ENCODE measurements around the gene KIAA0513.

KIAA0513 gene

DNA sequence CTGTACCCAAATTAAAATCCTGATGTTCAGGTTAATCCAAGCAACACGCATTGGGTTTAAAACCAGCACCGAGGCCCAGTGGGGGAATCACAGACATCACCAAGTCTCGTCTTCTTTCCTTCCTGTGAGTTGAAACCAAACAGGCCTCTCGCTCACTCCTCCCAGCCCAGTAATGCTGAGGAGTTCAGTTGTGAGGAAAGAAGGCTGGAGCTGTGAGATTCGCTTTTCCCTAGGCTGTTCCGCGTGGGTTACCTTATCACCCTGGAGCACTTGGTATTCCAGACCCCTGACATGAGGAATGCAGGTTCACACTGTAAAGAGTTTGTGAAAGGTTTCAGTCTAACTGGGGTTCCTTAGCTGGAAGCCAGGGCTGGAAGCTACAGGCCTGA, 63.9 kb downstream of the KIAA0513 start:
- no peak for DNase-seq

- DNase-seq, result no peak
These were observed 64.7 kb downstream of the KIAA0513 start for GRCh38 chr16:85092309-85092708.

DNA sequence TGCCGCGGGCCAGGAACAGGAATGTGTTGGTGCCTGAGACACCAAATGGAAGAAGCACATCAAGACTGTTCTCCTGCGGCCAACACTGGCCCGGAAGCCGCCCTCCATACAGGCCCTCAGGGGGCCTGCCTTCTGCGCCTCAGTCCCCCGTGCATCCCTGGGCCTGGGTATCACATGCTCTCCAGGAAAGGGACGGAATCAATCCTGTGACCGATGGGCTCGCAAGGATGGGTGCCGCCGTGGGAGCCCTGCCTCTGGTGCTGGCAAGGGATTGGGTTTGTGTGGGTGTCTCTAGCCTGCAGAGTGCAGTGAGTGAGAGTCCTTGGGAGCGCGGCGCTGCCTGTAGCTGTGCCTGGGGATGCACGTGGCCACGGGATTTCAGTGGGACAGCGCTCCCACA, 65.3 kb downstream of the KIAA0513 start:
- DNase-seq, result no peak

GRCh38 chr16:85093705-85094104, 66.1 kb downstream of the KIAA0513 start:
- no peak for DNase-seq

DNA sequence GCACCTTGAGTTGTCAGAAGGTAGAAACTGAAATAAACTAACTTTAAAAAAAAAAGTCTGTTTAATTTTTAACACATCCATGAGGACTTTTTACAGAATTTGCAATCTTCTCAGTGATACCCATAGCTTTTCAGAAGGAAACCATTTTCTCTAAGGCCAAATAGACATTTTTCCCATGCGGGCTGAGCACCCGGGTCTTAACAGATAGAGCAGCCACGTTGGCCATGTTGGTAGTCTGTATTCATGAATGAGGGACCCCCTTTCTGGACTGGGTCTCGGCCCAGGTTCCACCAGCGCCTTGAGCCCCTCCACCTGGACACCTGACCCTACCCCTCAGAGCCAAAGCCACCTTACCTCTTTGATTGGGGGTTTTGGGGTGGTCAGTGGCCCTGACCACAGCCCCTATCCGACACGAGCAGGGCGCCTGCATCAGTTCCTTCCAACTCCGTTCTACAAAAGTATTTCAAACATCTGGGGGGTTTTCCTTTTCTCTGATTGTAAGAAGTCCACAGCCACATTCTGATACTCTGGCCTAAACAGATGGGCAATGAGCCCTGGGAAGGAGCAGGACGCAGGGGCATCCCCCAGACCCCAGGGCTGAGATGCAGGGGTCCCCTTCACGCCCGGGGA, 66.7 kb downstream of the KIAA0513 start:
- no peak for DNase-seq

DNA sequence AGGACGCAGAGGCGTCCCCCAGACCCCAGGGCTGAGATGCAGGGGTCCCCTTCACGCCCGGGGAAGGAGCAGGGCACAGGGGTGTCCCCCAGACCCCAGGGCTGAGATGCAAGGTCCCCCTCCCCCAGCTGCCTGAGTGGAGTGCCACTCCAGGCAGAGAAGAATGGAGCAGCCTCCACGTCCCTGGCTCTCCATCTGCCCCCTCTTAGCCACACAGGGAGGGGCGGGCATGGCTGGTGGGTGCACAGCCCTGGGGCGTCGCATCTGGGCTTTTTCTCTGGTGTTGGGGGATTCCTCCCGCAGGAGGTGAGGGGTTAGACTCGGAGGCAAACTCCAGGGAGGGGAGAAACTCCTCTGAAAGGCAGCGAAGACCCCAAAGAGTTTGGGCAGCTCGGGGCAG, 67.2 kb downstream of the KIAA0513 start:
- DNase-seq, result no peak

DNA sequence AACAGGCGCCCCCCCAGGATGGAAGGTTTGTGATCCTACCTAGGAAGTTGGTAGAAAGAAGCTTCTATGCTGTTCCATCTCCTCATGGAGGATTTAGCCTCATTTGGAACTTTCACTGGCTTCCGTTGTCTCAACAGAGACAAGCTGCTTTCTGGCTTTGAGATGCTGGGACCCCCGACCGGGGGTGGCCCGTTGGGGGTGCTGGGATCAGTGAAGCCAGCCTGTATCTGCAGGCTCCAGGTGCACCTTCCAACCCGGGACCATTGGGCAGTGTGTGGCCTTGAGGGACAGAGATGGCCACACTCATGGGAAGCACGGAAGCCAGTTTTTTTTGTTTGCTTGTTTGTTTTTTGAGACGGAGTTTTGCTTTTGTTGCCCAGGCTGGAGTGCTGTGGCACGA, 69.3 kb downstream of the KIAA0513 start:
- DNase-seq, result no peak

DNA sequence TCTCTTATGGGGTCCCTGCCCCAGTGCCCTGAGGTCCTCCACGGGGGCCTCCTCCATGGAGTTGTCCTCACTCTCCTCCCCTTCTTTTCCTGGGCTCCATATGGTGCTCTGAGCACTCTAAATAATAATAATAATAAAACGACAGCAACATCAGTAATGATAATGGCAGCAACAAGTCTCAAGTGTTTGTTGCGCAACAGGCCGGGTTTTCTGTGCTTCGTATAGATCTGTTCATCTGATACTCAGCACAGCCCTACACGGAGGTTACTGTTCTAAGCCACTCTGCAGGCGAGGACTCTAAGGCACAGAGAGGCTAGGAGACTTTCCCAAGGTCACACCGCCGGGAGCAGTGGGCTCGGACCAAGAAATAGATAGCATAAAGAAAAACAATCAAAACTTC, 71.0 kb downstream of the KIAA0513 start:
- no peak for DNase-seq

DNA sequence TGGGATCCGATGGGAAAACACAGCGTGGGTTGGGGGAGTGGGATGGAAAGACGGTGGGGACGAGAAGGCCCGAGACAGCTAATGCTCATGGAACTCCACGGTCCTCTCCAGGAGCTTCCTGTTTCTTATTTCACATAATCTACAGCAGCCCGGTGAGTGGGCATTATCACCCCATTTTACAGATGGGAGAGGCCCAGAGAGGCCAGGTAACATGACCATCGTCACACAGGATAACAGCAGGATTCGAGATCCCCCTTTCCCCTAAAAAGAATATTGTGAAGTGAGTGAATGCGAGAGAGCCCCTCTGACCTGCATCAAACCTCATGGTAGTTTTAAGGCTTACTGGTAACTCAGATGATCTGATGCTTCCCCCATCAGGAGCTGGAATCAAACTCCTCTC, 72.7 kb downstream of the KIAA0513 start:
- no peak for DNase-seq

GRCh38 chr16:85101956-85102630, 74.5 kb downstream of the KIAA0513 start:
- no peak for DNase-seq

DNA sequence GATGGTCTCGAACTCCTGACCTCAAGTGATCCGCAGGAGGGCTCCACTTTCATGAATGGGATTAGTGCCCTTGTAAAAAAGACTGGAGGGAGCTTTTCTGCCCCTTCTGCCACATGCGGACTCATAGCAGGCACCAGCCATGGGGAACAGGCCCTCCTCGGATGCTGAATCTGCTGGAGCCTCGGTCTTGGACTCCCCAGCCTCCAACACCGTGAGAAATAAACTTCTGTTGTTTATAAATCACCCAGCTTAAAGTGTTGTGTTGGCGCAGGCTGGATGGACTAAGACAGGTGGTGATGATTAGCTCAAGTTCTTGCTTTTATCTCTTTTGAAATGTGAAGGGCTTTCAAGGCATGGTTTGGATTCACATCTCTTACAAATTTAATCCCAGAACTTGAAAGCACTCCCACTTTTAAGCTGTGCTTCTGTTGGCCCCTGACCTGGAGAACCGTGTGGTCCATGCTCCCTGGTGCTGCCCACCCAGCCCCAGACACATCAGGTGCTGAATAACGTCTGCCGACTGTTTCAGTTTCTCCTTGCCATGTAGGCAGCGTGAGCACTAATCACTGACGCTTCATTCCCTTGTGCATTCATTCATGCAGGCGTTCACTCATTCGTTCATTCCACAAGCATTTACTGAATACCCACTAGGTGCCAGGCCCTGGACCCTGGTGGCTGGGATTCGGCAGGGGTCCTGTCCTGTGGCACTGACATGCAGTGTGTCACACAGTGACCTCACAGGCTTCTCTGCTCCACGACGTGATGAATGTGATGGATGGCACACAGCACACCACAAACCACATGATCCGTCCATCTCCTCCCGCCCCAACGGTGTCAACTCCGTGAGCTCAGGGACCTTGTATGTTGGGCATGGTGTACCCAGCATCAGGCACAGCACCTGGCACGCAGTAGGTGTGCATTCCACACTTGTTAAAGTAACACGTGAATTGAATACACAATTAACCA, 75.8 kb downstream of the KIAA0513 start:
- DNase-seq, result no peak

DNA sequence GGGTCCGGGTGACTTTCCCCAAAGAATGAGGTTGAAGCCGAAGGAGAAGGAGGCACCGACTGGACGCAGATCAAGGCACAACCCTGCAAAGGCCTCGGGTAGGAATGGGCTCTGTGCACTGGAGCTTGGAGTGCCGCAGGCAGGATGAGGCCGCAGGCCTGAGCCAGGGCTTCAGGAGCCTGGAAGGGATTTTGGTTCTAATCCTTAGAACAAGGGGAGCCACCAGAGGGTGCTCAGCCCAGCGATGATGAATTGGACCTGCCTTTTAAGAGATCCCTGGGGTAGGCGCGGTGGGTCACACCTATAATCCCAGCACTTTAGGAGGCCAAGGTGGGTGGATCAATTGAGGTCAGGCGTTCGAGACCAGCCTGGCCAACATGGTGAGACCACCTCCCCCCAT, 76.6 kb downstream of the KIAA0513 start:
- DNase-seq, result no peak

DNA sequence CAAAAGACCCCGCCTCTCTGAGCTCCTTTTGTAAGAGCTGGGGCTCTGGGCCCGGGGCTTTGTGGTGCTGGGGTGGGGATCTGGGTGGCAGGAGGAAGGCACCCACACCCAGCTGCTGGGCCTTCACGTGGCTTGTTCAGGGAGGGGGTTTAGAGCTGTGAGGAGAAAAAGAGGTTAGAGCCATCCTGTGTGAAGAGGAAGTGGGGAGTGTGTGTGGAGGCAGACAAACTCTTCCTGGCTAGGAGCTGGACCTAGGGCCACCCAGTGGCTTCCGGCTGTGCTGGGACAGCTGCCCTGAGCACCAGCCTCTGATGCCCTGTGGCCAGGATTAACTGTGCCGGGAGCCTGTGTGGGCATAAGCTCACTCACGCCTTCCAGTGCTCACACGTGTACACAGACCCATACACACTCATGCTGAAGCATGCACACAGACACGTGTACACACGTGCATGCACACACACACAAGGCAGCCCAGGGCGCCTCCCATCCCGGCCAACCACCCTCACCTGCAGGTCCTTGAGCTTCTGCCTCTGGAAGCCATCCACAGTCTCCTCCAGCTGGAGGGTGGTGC, 77.3 kb downstream of the KIAA0513 start:
- DNase-seq, result no peak

DNA sequence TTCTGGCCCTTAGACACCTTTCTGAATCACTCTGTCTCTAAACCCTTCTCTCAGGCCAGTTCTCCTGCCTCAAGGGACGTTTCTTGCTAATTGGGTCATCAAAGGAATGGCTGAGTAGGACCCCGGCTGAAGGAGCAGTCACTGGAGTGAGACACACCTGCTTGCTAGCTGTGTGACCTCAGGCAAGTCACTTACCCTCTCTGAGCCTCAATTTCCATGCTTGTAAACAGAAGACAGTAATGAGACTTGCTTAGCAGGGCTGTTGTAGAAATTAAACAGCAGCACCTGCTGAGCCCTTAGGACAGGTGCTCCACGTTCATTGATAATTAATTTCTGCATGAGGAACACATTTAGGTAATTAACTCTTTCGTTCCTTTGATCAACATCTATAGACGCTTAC, 77.9 kb downstream of the KIAA0513 start:
- DNase-seq, result peak; percentile 13

GRCh38 chr16:85107083-85107482, 79.5 kb downstream of the KIAA0513 start:
- DNase-seq, result no peak

DNA sequence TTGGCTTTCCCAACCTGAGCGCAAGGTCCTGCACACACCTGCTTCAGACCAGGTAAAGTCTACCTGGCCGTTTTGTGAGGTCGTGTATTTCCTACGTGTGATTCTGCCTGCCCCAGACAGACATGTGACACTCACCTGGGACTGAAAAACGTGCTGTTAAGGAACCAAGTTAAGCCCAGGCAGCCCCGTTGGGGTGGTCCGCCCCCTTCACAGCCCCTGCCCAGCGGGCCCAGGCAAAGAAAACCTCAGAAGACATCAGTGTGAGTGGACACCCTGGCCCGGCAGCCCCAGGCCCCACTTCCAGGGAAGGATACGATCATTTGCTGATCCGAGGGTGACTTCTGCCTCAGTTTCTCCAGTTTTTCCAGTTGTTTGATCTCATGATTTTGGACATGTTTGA, 79.9 kb downstream of the KIAA0513 start:
- DNase-seq, result no peak

DNA sequence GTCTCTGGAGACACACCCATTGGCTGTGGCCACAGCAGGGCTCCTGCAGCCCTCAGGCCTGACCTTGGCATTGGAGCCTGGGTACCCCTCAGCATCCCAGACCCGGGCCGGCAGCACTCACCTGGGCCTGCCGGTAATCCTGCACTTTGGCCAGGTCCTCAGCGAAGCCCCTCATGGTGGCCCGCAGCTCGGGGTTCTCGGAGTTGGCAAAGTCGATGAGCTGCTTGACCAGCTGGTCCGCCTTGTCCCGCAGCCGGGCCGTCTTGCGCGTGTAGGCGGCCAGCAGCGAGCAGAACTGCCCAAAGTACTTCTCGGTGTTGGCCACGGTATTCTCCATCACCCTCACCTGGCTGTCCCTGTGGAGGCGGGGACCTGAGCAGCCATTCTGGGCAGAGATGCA, 82.5 kb downstream of the KIAA0513 start:
- DNase-seq, result no peak

- DNase-seq, result no peak
These were observed 83.6 kb downstream of the KIAA0513 start for GRCh38 chr16:85111184-85111583.

GRCh38 chr16:85112364-85112763, 84.8 kb downstream of the KIAA0513 start, which contains the start of gene CIBAR2:
CIBAR2 (minus strand) TSS chr16:85112472; CDS start chr16:85112352, 120 bp downstream.
- peak; percentile 85 for DNase-seq

DNA sequence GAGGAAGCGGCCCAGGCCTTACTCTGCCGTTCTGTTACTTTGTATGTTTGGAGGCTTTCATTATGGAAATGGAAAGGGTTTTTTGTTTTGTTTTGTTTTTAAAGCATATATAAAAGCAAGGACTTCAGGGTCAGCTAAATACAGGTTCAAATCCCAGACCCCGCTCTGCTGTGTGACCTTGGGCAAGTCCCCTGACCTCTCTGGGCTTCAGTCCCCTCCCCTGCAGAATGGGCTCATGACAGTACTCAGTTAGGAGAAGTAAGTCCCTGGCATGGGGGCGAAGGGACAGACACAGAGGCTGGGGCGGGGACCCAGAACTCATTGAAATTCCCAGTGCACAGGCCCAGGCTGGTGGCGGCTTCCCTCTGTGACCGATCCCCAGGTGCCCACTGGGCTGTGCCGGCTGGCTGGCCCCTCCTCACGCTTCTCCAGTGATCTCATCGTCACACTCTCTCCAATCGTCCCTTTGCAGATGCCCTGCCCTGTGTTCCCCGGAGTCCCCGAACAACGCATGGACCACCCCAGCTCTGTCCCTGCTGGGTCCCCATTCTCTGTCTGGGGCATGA, 85.7 kb downstream of the KIAA0513 start:
- no peak for DNase-seq

DNA sequence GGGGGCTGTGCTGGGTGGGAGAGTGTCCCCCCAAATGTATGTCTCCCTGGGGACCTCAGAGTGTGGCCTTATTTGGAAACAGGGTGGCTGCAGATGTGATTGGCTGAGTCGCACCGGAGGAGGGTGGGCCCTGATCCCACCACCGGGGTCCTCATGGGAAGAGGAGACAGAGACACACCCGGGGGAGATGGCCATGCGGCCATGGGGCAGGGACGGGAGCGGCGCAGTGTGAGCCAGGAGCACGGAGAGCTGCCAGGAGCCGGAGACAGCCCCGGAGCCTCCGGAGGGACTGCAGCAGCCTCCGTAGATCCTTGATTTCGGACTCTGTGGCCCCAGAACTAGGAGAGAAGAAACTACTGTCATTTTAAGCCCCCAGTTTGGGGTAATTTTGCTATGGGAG, 86.3 kb downstream of the KIAA0513 start:
- no peak for DNase-seq

GRCh38 chr16:85114909-85115567, 87.4 kb downstream of the KIAA0513 start:
- DNase-seq, result peak; percentile 76

All from NCI-H146 (cell line).